Kidney epithelial cell (primary cell): ENCODE data around the gene ACER1. TPM values are rescaled to one million over a fixed set of nuclear protein-coding genes. Genes with fewer than 3 reads are reported as not detected.
"Not testable (repeated sequence)": the region's sequence is repeated elsewhere in the genome, so short reads cannot be mapped to it uniquely, and the experiment has no call there.

Experiments
- DNase-seq: peaks from one replicate; pipeline ENCODE4 v3.0.0-alpha.2; 2010; ENCODE audit warnings: low read depth
- H3K27me3 ChIP-seq: 2 replicates; pipeline ENCODE4 v1.6.0; 2011; ENCODE audit warnings: low read length; ENCODE audit not compliant: control insufficient read depth, insufficient read depth
- H3K36me3 ChIP-seq: 2 replicates; pipeline ENCODE4 v1.5.1; 2011; ENCODE audit warnings: low read length; ENCODE audit not compliant: control insufficient read depth, insufficient read depth
- H3K4me3 ChIP-seq: 2 replicates; pipeline ENCODE4 v1.5.1; 2011; ENCODE audit warnings: low read depth, mild to moderate bottlenecking, control low read depth, low read length
- total RNA-seq: library from RNA; depleted of rRNA; stranded (reverse); fragments of >200 nt; gene quantifications from 2 replicates; pipeline ENCODE4 v1.2.3, GENCODE V29; 2015
- TF ChIP-seq, protein P1 (sequence below): IDR thresholded peaks from 2 replicates; pipeline ENCODE4 v1.5.1; 2011; ENCODE audit warnings: mild to moderate bottlenecking, moderate library complexity, low read length, control low read depth, inconsistent platforms; ENCODE audit not compliant: insufficient read depth, poor library complexity, severe bottlenecking

Gene ACER1
- total RNA-seq, 1 donor from 2014 or later = not detected

DNA sequence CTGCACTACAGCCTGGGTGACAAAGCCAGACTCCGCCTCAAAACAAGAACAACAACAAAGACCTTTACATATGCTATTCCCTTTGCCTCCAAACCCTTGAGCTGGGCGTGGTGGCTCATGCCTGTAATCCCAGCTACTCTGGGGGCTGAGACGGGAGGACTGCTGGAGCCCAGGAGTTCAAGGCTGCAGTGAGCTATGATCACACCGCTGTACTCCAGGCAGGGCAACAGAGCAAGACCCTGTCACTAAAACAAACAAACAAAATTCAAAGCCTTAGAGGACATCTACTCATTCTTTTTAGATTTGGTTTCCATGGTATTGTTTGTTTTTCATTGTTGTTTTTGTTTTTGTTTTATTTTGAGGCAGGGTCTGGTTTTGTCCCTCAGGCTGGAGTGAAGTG, 7.8 kb downstream of the ACER1 start:
- Histone ChIP-seq H3K4me3 (no peak overlapping the region), H3K36me3 (no peaks in the 10 kb centered on the region)
- TF ChIP-seq, protein P1, sequence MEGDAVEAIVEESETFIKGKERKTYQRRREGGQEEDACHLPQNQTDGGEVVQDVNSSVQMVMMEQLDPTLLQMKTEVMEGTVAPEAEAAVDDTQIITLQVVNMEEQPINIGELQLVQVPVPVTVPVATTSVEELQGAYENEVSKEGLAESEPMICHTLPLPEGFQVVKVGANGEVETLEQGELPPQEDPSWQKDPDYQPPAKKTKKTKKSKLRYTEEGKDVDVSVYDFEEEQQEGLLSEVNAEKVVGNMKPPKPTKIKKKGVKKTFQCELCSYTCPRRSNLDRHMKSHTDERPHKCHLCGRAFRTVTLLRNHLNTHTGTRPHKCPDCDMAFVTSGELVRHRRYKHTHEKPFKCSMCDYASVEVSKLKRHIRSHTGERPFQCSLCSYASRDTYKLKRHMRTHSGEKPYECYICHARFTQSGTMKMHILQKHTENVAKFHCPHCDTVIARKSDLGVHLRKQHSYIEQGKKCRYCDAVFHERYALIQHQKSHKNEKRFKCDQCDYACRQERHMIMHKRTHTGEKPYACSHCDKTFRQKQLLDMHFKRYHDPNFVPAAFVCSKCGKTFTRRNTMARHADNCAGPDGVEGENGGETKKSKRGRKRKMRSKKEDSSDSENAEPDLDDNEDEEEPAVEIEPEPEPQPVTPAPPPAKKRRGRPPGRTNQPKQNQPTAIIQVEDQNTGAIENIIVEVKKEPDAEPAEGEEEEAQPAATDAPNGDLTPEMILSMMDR = no peak

DNA sequence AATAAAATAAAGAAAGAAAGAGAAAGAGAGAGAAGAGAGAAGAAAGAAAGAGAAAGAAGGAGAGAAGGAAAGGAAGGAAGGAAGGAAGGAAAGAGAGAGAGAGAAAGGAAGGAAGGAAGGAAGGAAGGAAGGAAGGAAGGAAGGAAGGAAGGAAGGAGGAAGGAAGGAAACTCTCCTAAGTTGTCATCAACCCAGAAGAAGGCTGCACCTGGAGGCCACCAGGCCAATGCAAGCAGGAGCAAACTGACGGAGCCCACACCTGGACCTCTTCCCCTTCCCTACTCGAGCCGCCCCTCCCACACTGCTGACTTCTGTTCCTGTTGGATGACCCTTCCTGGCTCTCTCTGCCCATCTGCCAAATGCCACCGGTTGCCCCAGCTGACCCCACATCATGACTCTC, 8.7 kb downstream of the ACER1 start:
- no peak overlapping the region for H3K4me3 ChIP-seq
- no peaks in the 10 kb centered on the region for H3K36me3 ChIP-seq
- no peaks in the 10 kb centered on the region for H3K27me3 ChIP-seq
- DNase-seq = no peak
- TF ChIP-seq, protein P1 = no peak

More for the DNA sequence above, 7.8 kb downstream of the ACER1 start:
- DNase-seq = no peak
- no peaks in the 10 kb centered on the region for H3K27me3 ChIP-seq

DNA sequence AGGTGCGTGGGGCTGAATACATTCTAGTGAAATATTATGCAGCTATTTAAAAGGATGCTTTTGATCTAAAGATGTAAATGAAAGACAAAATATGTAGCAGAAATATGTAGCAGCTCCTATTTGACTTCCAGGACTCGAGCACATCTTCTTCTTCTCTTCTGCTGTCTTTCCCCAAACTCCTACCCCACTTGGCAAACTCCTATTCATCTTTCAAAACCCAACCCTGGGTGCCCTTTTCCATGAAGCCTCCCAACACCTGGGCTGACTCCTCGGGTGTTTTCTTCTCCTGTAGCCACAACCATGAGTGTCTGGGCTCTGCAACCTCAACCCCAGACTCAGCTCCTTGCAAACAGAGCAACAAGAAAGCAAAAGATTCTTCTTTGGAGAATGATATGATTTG, 11.1 kb downstream of the ACER1 start:
- Histone ChIP-seq H3K27me3 (no peaks in the 10 kb centered on the region), H3K36me3 (no peaks in the 10 kb centered on the region), H3K4me3 (no peak overlapping the region)
- DNase-seq = no peak
- TF ChIP-seq, protein P1 = no peak

DNA sequence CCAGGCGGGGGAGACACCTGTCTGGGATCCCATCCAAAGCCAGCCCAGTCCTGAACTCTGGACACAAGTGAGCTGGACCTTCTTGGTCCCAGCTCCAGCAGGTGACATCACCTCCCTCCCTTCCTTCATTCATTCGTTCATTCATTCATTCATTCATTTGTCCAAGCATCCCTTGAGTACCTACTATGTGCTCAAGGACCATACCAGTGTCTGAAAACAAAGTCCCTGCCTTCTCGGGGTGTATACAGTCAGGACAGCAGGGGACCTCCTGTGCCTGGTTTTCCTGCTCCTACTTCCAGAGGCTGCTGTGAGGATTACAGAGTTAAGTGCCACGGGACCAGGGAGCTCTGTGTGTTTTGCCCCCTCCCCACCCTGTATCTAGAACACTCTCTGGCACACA, 14.0 kb downstream of the ACER1 start:
- no peaks in the 10 kb centered on the region for H3K36me3 ChIP-seq
- TF ChIP-seq, protein P1 = no peak
- no peak overlapping the region for H3K4me3 ChIP-seq
- H3K27me3 ChIP-seq = no peaks in the 10 kb centered on the region
- DNase-seq = no peak

DNA sequence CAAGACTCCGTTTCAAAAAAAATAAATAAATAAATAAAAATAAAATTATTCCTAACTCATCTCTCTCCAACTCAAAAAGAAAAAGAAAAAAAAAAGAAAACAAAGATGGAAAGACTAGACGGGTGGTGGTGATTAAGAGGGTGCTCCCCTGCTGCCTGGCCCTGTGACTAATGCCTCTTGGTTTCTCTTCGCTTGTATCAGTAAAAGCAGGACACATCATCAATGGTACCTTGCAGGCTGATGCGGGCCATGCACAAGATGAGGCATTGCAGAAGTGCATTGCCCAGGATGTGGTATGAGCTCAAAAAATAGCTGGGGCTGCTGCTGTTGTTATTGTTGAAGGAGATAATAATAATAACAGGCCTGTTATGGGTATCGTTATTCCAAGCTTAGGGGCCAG, 14.6 kb downstream of the ACER1 start:
- H3K36me3 ChIP-seq = no peaks in the 10 kb centered on the region
- H3K4me3 ChIP-seq = no peak overlapping the region
- TF ChIP-seq, protein P1 = no peak
- DNase-seq = no peak
- no peaks in the 10 kb centered on the region for H3K27me3 ChIP-seq

DNA sequence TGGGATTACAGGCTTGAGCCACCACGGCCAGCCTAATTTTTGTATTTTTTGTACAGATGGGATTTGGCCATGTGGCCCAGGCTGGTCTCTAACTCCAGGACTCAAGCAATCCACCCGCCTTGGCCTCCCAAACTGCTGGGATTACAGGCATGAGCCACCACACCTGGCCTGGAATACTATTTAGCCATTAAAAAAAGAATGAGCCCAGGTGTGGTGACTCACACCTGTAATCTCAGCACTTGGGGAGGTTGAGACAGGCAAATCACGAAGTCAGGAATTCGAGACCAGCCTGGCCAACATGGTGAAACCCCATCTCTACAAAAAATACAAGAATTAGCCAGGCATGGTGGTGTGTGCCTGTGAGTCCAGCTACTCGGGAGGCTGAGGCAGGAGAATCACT, 17.8 kb downstream of the ACER1 start:
- H3K4me3 ChIP-seq, DNase-seq, H3K27me3 ChIP-seq: not testable (repeated sequence)

More for the DNA sequence above, 17.8 kb downstream of the ACER1 start:
- not testable (repeated sequence) for H3K36me3 ChIP-seq
